GM12891 (cell line): Measurements from ENCODE around the gene BRD7.

Source experiments
- DNase-seq: peaks from one replicate; pipeline ENCODE4 v3.0.0; 2011; ENCODE audit warnings: low spot score; ENCODE audit not compliant: insufficient read length
- FAIRE-seq: peaks from 2 replicates; lab custom pipeline; 2011; peaks lifted over from hg19 to GRCh38; lab: Jason Lieb, UNC
- PAX5 ChIP-seq: IDR thresholded peaks from 2 replicates; pipeline ENCODE4 v1.6.1; 2011; ENCODE audit warnings: low read length, moderate library complexity, mild to moderate bottlenecking; ENCODE audit not compliant: insufficient read depth, severe bottlenecking
- POLR2A ChIP-seq: IDR thresholded peaks from 2 replicates; pipeline ENCODE4 v1.6.1; 2011; ENCODE audit warnings: low read depth, low read length, control low read depth
- POLR2AphosphoS5 ChIP-seq: IDR thresholded peaks from 2 replicates; pipeline ENCODE4 v1.6.1; 2011; ENCODE audit warnings: low read depth, low read length, control low read depth
- POU2F2 ChIP-seq: IDR thresholded peaks from 2 replicates; pipeline ENCODE4 v1.6.1; 2011; ENCODE audit warnings: low read depth, mild to moderate bottlenecking, control low read depth, low read length, moderate library complexity
- SPI1 ChIP-seq: IDR thresholded peaks from 2 replicates; pipeline ENCODE4 v1.6.1; 2011; ENCODE audit warnings: low read depth, low read length, control low read depth
- TAF1 ChIP-seq: IDR thresholded peaks from 2 replicates; pipeline ENCODE4 v1.6.1; 2011; ENCODE audit warnings: low read depth, low read length, control low read depth

The BRD7 gene

GRCh38 chr16:50269061-50269705 is 99.6 kb downstream of the BRD7 start:
- FAIRE-seq (no peak), DNase-seq (no peak)

GRCh38 chr16:50268352-50268751 is 100.4 kb downstream of the BRD7 start:
- FAIRE-seq (no peak), DNase-seq (no peak)
- TF ChIP-seq POU2F2 (no peak), POLR2A (no peak), SPI1 (no peak), PAX5 (no peak), TAF1 (no peak), POLR2AphosphoS5 (no peak)

More at GRCh38 chr16:50269061-50269705, 99.6 kb downstream of the BRD7 start:
- no peak for TF ChIP-seq POLR2A
- TF ChIP-seq POLR2AphosphoS5, result no peak
- no peak for TF ChIP-seq TAF1
- no peak for TF ChIP-seq SPI1
- TF ChIP-seq POU2F2, result no peak
- no peak for TF ChIP-seq PAX5

GRCh38 chr16:50267651-50268050 is 101.1 kb downstream of the BRD7 start:
- FAIRE-seq, result no peak
- DNase-seq, result no peak
- TF ChIP-seq POLR2AphosphoS5 (no peak), SPI1 (peak; percentile 61; the same call in 1 of the 2 replicates)

GRCh38 chr16:50267151-50267631 is 101.6 kb downstream of the BRD7 start:
- DNase-seq (no peak), FAIRE-seq (no peak)
- no peak for TF ChIP-seq POLR2AphosphoS5
- no peak for TF ChIP-seq POU2F2
- TF ChIP-seq POLR2A, result no peak
- no peak for TF ChIP-seq SPI1
- TF ChIP-seq TAF1, result no peak
- TF ChIP-seq PAX5, result no peak

- DNase-seq (peak; percentile 74), FAIRE-seq (peak; percentile 87)
Measured at GRCh38 chr16:50266337-50267091, 102.3 kb downstream of the BRD7 start, which contains the start of gene ADCY7. ADCY7 (plus strand) TSS chr16:50266551; CDS start chr16:50288180, 21,629 bp downstream.

More at GRCh38 chr16:50266337-50267091, 102.3 kb downstream of the BRD7 start, which contains the start of gene ADCY7:
- TF ChIP-seq PAX5 (no peak), TAF1 (peak; percentile 72), SPI1 (peak; percentile 49), POLR2A (peak; percentile 33; the same call in 1 of the 2 replicates)
